Fibroblast of skin of right quadriceps (primary cell): ENCODE measurements around the gene CNOT6.

Source experiments
- DNase-seq: peaks from one replicate; pipeline ENCODE4 v3.0.0-alpha.2; 2013

CNOT6 gene

GRCh38 chr5:180623844-180624243 lies 129.7 kb downstream of the CNOT6 start:
- DNase-seq = no peak

- DNase-seq = no peak
Measured at GRCh38 chr5:180624587-180624986, 130.4 kb downstream of the CNOT6 start.

GRCh38 chr5:180625125-180625790 lies 131.1 kb downstream of the CNOT6 start:
- no peak for DNase-seq

- DNase-seq = no peak
Measured at GRCh38 chr5:180625791-180626660, 131.8 kb downstream of the CNOT6 start.

DNA sequence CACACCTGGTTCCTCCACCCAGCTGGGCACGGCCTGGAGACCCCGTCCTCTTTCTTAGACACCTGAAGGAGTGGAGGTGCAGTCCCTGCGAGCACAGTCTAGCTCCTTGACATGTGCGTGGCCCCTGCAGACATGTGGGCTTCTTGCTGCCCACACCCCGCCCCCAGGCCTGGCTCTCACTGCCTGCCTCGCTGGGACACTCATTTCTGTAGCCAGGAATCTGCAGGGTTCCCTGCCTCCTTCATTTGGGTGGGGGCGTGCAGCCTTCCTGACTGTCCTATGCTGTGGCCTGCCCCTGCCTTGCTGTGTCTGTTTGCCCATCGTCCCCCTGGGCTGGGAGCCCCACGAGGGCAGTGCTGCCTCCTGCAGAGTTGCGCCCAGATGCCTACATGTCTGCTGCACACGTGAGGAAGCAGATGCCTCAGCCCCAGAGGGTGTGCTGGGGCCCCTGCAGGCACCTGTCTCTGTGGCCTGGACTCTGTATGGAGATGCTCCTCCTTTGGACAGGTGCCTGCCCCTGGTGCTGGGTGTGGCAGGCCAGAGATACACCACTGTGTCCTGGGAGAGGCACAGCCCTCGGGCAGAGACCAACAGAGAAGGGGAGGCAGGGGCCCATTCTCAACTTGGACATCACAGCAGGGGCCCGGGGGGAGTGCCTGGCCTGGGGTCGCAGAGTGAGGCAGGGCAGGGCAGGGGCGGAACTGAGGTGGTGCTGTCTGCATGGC lies 132.6 kb downstream of the CNOT6 start:
- DNase-seq = no peak

DNA sequence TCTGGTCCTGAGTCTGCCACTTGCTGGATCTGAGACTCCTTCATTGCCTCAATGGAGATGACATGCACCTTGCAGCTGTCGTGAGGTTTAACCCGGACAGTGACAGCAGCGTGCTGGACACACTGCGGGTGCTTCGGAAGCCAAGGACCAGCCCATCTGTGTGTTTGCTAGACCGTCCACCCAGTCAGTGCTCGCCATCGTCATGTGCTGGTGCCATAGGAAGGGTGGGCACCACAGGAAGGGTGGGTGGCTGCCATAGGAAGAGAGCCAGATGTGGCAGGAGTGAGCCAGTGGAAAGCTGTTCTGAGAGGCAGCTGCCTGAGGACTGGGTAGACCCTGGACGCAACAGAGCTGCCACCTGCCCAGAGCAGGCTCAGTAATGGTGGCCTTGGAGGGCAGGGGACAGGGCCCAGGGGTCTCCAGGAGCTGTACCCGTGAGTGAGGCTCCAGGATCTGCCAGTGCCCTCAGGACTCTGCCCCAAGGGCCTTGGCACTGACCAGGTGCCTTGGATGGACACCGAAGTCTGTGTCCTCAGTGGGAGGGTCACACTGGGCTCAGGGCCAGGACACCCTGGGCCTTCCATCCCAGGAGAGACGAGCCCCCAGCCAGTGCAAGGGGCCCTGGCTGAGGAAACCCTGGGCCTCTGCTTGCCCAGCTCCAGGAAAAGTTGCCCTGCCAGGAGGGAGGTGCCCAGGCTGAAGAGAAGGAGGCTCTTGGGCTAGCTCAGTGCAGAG lies 133.4 kb downstream of the CNOT6 start:
- no peak for DNase-seq
